HCT116 (cell line): ENCODE results near the gene GSTA3. TPM values are rescaled to one million over a fixed set of nuclear protein-coding genes. Genes with fewer than 3 reads are reported as not detected.

Experiments used
- ATAC-seq: fragments of 200-7000 bp; cut with Tn5 transposase; 2 replicates; pipeline ENCODE4 v1.9.1; 2020; ENCODE audit warnings: mild to moderate bottlenecking, moderate library complexity
- BruUV-seq: library from RNA; stranded (reverse); fragments of 400-500 nt; replicated peaks from 2 replicates; lab custom pipeline; 2021; lab: Mats Ljungman, UMichigan
- CTCF ChIA-PET: fragments of 300-600 bp; sonication (Branson Sonifier 250); formaldehyde crosslinking; loops from one replicate; lab custom pipeline; 2021; ENCODE audit warnings: antibody characterized with exemption; lab: Charles Lee
- POLR2A ChIA-PET: fragments of 300-600, 350-600 bp; sonication (Branson Sonifier 250); formaldehyde crosslinking; loops from one replicate; lab custom pipeline; 2021; ENCODE audit warnings: antibody characterized with exemption; lab: Charles Lee
- RAD21 ChIA-PET, 2 experiments: fragments of 300-600 bp; sonication (Branson Sonifier 250); formaldehyde crosslinking; loops; one replicate each; lab custom pipeline; 2023; ENCODE audit warnings: low total read pairs in 2 of 2; ENCODE audit not compliant: uncharacterized antibody in 2 of 2, unreplicated experiment in 2 of 2, low non-redundant PET in 1 of 2; lab: Charles Lee
- DNase-seq: peaks from one replicate; pipeline ENCODE4 v3.0.0-alpha.2; 2010; ENCODE audit warnings: low read depth, low spot score
- H2AFZ ChIP-seq: fragments of 200-600 bp; shearing (Covaris generic), sonication (generic); 2 replicates; pipeline ENCODE4 v1.6.1; 2017; ENCODE audit warnings: low read depth, mixed run types, mixed read lengths, antibody characterized with exemption, low read length; ENCODE audit not compliant: poor library complexity, severe bottlenecking
- H3K27ac ChIP-seq: 2 replicates; pipeline ENCODE4 v1.5.1; 2012; ENCODE audit warnings: low read depth, low read length
- H3K27me3 ChIP-seq: fragments of 200-600 bp; sonication (generic); 2 replicates; pipeline ENCODE4 v1.6.1; 2016; ENCODE audit warnings: mixed run types, low read length, mixed read lengths; ENCODE audit not compliant: insufficient read depth
- H3K36me3 ChIP-seq, 2 experiments: fragments of 200-500 bp in 1 of 2; fragments of 200-600 bp in 1 of 2; sonication (Bioruptor generic) in 1 of 2; sonication (generic) in 1 of 2; 2 replicates each; pipeline versions ENCODE4 v1.5.1 to v1.6.1; 2014 to 2016; ENCODE audit warnings: low read length in 2 of 2, inconsistent platforms in 1 of 2, mixed read lengths in 1 of 2, mixed run types in 1 of 2; ENCODE audit not compliant: insufficient read depth in 2 of 2, control insufficient read depth in 1 of 2
- H3K4me1 ChIP-seq, 2 experiments: fragments of 200-600 bp in 1 of 2; sonication (generic) in 1 of 2; 2 replicates each; pipeline versions ENCODE4 v1.5.1 to v1.6.1; 2012 to 2017; ENCODE audit warnings: low read length in 2 of 2, inconsistent platforms in 1 of 2, mild to moderate bottlenecking in 1 of 2, mixed read lengths in 1 of 2, mixed run types in 1 of 2, moderate library complexity in 1 of 2; ENCODE audit not compliant: insufficient read depth in 2 of 2, control insufficient read depth in 1 of 2
- H3K4me2 ChIP-seq: fragments of 200-600 bp; sonication (generic); 2 replicates; pipeline ENCODE4 v1.6.1; 2017; ENCODE audit warnings: mixed run types, low read length, mixed read lengths
- H3K4me3 ChIP-seq, 2 experiments: fragments of 200-600 bp in 1 of 2; sonication (generic) in 1 of 2; replicated peaks in 1 of 2; 2 replicates each; pipeline ENCODE4 v1.5.1; 2011 to 2016; ENCODE audit warnings: low read length in 2 of 2, control low read depth in 1 of 2, low read depth in 1 of 2, mild to moderate bottlenecking in 1 of 2, mixed read lengths in 1 of 2, mixed run types in 1 of 2
- H3K79me2 ChIP-seq: fragments of 200-600 bp; sonication (generic); 2 replicates; pipeline ENCODE4 v1.6.1; 2017; ENCODE audit warnings: mild to moderate bottlenecking, mixed run types, low read length, moderate library complexity, mixed read lengths; ENCODE audit not compliant: insufficient read depth
- H3K9ac ChIP-seq: fragments of 200-600 bp; sonication (generic); 2 replicates; pipeline ENCODE4 v1.6.1; 2016; ENCODE audit warnings: low read length, mixed read lengths
- H3K9me2 ChIP-seq: fragments of 200-600 bp; sonication (generic), shearing (Covaris generic); 2 replicates; pipeline ENCODE4 v1.6.1; 2017; ENCODE audit warnings: mixed run types, mild to moderate bottlenecking, moderate library complexity; ENCODE audit not compliant: insufficient read depth
- H3K9me3 ChIP-seq, 2 experiments: fragments of 200-500 bp in 1 of 2; fragments of 200-600 bp in 1 of 2; sonication (Bioruptor generic) in 1 of 2; sonication (generic) in 1 of 2; 2 replicates each; pipeline ENCODE4 v1.6.1; 2014 to 2017; ENCODE audit warnings: low read length in 2 of 2, mixed read lengths in 2 of 2, inconsistent platforms in 1 of 2, low read depth in 1 of 2, mild to moderate bottlenecking in 1 of 2, mixed run types in 1 of 2, moderate library complexity in 1 of 2; ENCODE audit not compliant: control insufficient read depth in 1 of 2, insufficient read depth in 1 of 2
- H4K20me1 ChIP-seq: fragments of 200-600 bp; sonication (generic), shearing (Covaris generic); 2 replicates; pipeline ENCODE4 v1.6.1; 2017; ENCODE audit warnings: mixed run types, mild to moderate bottlenecking, moderate library complexity; ENCODE audit not compliant: insufficient read depth
- ELF1 ChIP-seq: IDR thresholded peaks from 2 replicates; pipeline ENCODE4 v1.6.1; 2012; ENCODE audit warnings: low read depth, borderline replicate concordance
- EZH2 ChIP-seq: fragments of 200-600 bp; sonication (generic); IDR thresholded peaks from 2 replicates; pipeline ENCODE4 v1.6.1; 2017; ENCODE audit warnings: antibody characterized with exemption, mixed run types
- EZH2phosphoT487 ChIP-seq: fragments of 200-600 bp; IDR thresholded peaks from 2 replicates; pipeline ENCODE4 v1.6.1; 2018; ENCODE audit warnings: antibody characterized with exemption, borderline replicate concordance
- JUND ChIP-seq: IDR thresholded peaks from 2 replicates; pipeline ENCODE4 v1.6.1; 2012
- POLR2A ChIP-seq: IDR thresholded peaks from 2 replicates; pipeline ENCODE4 v1.7.0; 2011; ENCODE audit warnings: borderline replicate concordance; ENCODE audit not compliant: insufficient read depth, insufficient read length; ENCODE audit errors: extremely low read depth
- RAD21 ChIP-seq: IDR thresholded peaks from 2 replicates; pipeline ENCODE4 v1.6.1; 2012; ENCODE audit warnings: low read depth, mild to moderate bottlenecking
- SIN3A ChIP-seq: IDR thresholded peaks from 2 replicates; pipeline ENCODE4 v1.6.1; 2012; ENCODE audit warnings: low read depth
- YY1 ChIP-seq: IDR thresholded peaks from 2 replicates; pipeline ENCODE4 v1.6.1; 2011; ENCODE audit warnings: low read length, low read depth, moderate library complexity, mild to moderate bottlenecking; ENCODE audit not compliant: insufficient replicate concordance; ENCODE audit errors: extremely low read depth
- ZNF274 ChIP-seq: fragments of 200-500 bp; sonication (Bioruptor generic); IDR thresholded peaks from 2 replicates; pipeline ENCODE4 v1.6.1; 2014; ENCODE audit warnings: mild to moderate bottlenecking, low read depth, low read length, inconsistent platforms
- intact Hi-C: fragments of 100-400 bp; cut with micrococcal nuclease; formaldehyde crosslinking; loops from 2 replicates; pipeline ENCODE4 v1.10.0; 2022
- total RNA-seq: library from RNA; stranded (reverse); gene quantifications from one replicate; pipeline ENCODE4 v1.2.1, GENCODE V29; 2021; ENCODE audit not compliant: unreplicated experiment
- TF ChIP-seq, protein P1 (sequence below): IDR thresholded peaks from 2 replicates; pipeline ENCODE4 v1.6.1; 2012
- TF ChIP-seq, protein P2 (sequence below), 3 experiments: fragments of 200-600 bp in 1 of 3; sonication (generic) in 1 of 3; IDR thresholded peaks in 2 of 3; conservative IDR thresholded peaks in 1 of 3; 2 replicates each; pipeline ENCODE4 v1.5.1; 2012 to 2017; ENCODE audit warnings: low read depth in 2 of 3, low read length in 2 of 3, antibody characterized with exemption in 1 of 3, borderline replicate concordance in 1 of 3, control low read depth in 1 of 3, mild to moderate bottlenecking in 1 of 3, mixed read lengths in 1 of 3, mixed run types in 1 of 3, moderate library complexity in 1 of 3; ENCODE audit not compliant: insufficient read depth in 1 of 3
- TF ChIP-seq, protein P3 (sequence below): IDR thresholded peaks from 2 replicates; pipeline ENCODE4 v1.6.1; 2011; ENCODE audit warnings: mild to moderate bottlenecking, low read length, moderate library complexity; ENCODE audit not compliant: insufficient replicate concordance; ENCODE audit errors: extremely low read depth
- TF ChIP-seq, protein P4 (sequence below): IDR thresholded peaks from 2 replicates; pipeline ENCODE4 v1.6.1; 2012; ENCODE audit warnings: low read depth

The GSTA3 gene
- total RNA-seq, 1 experiment from 2014 or later = not detected

DNA sequence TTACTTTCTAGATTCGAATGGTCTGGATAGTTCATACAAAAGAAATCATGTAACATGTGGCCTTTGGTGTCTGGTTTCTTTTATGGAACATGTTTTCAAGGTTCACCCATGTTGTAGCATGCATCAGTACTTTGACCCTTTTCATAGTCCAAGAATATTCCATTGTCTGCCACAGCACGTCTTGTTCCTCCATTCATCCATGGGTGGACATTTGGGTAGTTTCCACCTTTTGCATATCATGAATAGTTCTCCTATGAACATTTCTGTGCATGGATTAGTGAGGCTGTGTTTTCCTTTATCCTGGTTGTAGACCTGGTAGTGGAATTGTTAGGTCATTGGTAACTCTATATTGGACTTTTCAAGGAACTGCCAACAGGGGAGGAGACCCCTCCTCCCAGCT is 31.7 kb downstream of the GSTA3 start:
- RAD21 ChIA-PET = no interaction called here
- Histone ChIP-seq H3K27ac (no peak overlapping the region), H3K4me2 (peak overlapping the region; percentile 57; the same call in 1 of the 2 replicates), H3K9me2 (no peaks in the 10 kb centered on the region), H2AFZ (no peak overlapping the region), H3K36me3 (no peaks in the 10 kb centered on the region), H3K9me3 (no peaks in the 10 kb centered on the region), H3K4me3 (no peak overlapping the region), H3K27me3 (no peaks in the 10 kb centered on the region; the same call in none of the 2 replicates), H3K4me1 (peaks cover 3 to 29% of the 10 kb centered on the region in 2 experiments), H3K79me2 (no peaks in the 10 kb centered on the region), H3K9ac (no peak overlapping the region), H4K20me1 (no peaks in the 10 kb centered on the region)
- no TSS peak for BruUV-seq
- intact Hi-C loops = no loop called here
- CTCF ChIA-PET = interaction anchor here (1.0 to 1.2 kb wide), 2 partner anchors 10 to 117 kb away, joined by 3 to 4 read pairs; partner anchors contain the start of gene GSTA4
- no peak for TF ChIP-seq SIN3A
- no peak for TF ChIP-seq EZH2
- TF ChIP-seq, protein P1, sequence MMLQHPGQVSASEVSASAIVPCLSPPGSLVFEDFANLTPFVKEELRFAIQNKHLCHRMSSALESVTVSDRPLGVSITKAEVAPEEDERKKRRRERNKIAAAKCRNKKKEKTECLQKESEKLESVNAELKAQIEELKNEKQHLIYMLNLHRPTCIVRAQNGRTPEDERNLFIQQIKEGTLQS = no peak
- TF ChIP-seq, protein P2, sequence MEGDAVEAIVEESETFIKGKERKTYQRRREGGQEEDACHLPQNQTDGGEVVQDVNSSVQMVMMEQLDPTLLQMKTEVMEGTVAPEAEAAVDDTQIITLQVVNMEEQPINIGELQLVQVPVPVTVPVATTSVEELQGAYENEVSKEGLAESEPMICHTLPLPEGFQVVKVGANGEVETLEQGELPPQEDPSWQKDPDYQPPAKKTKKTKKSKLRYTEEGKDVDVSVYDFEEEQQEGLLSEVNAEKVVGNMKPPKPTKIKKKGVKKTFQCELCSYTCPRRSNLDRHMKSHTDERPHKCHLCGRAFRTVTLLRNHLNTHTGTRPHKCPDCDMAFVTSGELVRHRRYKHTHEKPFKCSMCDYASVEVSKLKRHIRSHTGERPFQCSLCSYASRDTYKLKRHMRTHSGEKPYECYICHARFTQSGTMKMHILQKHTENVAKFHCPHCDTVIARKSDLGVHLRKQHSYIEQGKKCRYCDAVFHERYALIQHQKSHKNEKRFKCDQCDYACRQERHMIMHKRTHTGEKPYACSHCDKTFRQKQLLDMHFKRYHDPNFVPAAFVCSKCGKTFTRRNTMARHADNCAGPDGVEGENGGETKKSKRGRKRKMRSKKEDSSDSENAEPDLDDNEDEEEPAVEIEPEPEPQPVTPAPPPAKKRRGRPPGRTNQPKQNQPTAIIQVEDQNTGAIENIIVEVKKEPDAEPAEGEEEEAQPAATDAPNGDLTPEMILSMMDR (IDR thresholded peaks at IDR 0.05 in 2 of 3, conservative IDR thresholded peaks at IDR 0.05 in 1 of 3; ENCODE audit: borderline replicate concordance in 1 of 3, insufficient read depth in 1 of 3, low read depth in 2 of 3, low read length in 2 of 3) = no peak
- TF ChIP-seq, protein P3, sequence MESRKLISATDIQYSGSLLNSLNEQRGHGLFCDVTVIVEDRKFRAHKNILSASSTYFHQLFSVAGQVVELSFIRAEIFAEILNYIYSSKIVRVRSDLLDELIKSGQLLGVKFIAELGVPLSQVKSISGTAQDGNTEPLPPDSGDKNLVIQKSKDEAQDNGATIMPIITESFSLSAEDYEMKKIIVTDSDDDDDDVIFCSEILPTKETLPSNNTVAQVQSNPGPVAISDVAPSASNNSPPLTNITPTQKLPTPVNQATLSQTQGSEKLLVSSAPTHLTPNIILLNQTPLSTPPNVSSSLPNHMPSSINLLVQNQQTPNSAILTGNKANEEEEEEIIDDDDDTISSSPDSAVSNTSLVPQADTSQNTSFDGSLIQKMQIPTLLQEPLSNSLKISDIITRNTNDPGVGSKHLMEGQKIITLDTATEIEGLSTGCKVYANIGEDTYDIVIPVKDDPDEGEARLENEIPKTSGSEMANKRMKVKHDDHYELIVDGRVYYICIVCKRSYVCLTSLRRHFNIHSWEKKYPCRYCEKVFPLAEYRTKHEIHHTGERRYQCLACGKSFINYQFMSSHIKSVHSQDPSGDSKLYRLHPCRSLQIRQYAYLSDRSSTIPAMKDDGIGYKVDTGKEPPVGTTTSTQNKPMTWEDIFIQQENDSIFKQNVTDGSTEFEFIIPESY = no peak
- no peak for TF ChIP-seq EZH2phosphoT487
- TF ChIP-seq, protein P4, sequence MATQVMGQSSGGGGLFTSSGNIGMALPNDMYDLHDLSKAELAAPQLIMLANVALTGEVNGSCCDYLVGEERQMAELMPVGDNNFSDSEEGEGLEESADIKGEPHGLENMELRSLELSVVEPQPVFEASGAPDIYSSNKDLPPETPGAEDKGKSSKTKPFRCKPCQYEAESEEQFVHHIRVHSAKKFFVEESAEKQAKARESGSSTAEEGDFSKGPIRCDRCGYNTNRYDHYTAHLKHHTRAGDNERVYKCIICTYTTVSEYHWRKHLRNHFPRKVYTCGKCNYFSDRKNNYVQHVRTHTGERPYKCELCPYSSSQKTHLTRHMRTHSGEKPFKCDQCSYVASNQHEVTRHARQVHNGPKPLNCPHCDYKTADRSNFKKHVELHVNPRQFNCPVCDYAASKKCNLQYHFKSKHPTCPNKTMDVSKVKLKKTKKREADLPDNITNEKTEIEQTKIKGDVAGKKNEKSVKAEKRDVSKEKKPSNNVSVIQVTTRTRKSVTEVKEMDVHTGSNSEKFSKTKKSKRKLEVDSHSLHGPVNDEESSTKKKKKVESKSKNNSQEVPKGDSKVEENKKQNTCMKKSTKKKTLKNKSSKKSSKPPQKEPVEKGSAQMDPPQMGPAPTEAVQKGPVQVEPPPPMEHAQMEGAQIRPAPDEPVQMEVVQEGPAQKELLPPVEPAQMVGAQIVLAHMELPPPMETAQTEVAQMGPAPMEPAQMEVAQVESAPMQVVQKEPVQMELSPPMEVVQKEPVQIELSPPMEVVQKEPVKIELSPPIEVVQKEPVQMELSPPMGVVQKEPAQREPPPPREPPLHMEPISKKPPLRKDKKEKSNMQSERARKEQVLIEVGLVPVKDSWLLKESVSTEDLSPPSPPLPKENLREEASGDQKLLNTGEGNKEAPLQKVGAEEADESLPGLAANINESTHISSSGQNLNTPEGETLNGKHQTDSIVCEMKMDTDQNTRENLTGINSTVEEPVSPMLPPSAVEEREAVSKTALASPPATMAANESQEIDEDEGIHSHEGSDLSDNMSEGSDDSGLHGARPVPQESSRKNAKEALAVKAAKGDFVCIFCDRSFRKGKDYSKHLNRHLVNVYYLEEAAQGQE = no peak
- TF ChIP-seq YY1 = no peak
- TF ChIP-seq ZNF274 = no peak
- no peak for TF ChIP-seq RAD21
- TF ChIP-seq ELF1 = no peak
- no peak for TF ChIP-seq POLR2A
- TF ChIP-seq JUND = no peak
- POLR2A ChIA-PET = no interaction called here
- no peak for ATAC-seq
- DNase-seq = no peak
